Measurements from ENCODE around the gene PTPN22. TPM values are rescaled to one million over a fixed set of nuclear protein-coding genes. Genes with fewer than 3 reads are reported as not detected.
A peak's percentile ranks its signal among the peaks of the same experiment; 100 is the strongest.

PTPN22 gene
- total and polyA plus RNA-seq, 2 experiments from 2014 or later, result 0.86 to 1.6 TPM

DNA sequence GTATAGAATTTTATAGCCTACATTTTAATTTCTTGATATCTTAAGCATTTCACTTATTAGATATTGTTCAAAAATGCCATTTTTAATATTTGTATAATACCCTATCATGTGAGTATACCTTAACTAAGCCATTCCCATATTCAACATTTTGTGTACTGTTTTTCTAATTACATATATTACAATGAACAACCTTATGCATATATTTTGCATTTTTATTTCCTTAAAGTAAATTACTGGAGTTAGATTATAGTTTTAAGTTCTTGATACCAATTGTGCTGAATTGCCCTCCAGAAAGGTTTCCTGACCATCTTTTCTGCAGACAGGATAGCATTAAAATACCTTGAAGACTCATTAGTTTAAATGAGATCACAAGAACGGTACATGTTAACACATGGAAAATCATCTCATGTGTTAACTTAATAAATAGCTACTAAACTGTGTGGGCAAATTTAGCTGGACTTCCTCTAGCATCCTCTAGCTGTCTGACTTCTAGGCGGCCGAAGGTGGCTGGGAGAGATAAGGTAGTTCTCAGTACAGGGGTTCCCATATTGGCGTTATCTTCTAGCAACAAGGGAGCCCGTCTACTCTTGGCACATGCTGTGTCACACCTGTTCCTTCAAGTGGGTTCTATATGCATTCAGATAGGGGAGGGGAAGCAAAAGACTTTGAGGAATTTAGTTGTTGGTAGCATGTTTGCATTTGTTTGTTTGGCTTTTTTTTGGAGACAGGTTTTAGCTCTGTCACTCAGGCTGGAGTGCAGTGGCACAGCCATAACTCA is 42.6 kb upstream of the PTPN22 start:
- no peaks in the 10 kb centered on the region for H3K9me2 ChIP-seq (ENCODE audit: insufficient read depth)
- H2AFZ ChIP-seq, result no peak overlapping the region
- no peaks in the 10 kb centered on the region for H4K20me1 ChIP-seq (ENCODE audit: insufficient read depth)
- no peaks in the 10 kb centered on the region for H3K9me3 ChIP-seq (ENCODE audit: low read depth)
- peaks cover 10% of the 10 kb centered on the region for H3K4me1 ChIP-seq (ENCODE audit: insufficient read depth)
- peaks cover under 1% of the 10 kb centered on the region; the same call in 1 of the 2 replicates for H3K36me3 ChIP-seq (ENCODE audit: low read depth)
- H3K27me3 ChIP-seq (replicated peaks; ENCODE audit: insufficient read depth), result no peaks in the 10 kb centered on the region
- in situ Hi-C loops (cut with MboI), result no loop called here
- H3K4me2 ChIP-seq (ENCODE audit: unreplicated experiment), result no peak overlapping the region
- 97% methylated on average over 5 of the region's 5 CpGs for WGBS, 2 experiments (ENCODE audit: low coverage in 1 of 2, low lambda C conversion rate in 2 of 2, missing lambda C conversion rate in 2 of 2)
- H3K27ac ChIP-seq, result no peak overlapping the region
- H3K4me3 ChIP-seq, result no peak overlapping the region
- H3K79me2 ChIP-seq (ENCODE audit: insufficient read depth), result no peaks in the 10 kb centered on the region
- H3K9ac ChIP-seq, result no peak overlapping the region
- TF ChIP-seq EZH2 (IDR thresholded peaks at IDR 0.05; ENCODE audit: insufficient read depth, poor library complexity, severe bottlenecking) (no peak), EZH2phosphoT487 (IDR thresholded peaks at IDR 0.05; ENCODE audit: insufficient read depth, low read depth) (no peak)
- DNase-seq, result no peak
- H3F3A ChIP-seq (ENCODE audit: insufficient read depth), result 0 out of 2 replicates have a peak, but pooled peaks cover 7% of the 10 kb centered on the region

DNA sequence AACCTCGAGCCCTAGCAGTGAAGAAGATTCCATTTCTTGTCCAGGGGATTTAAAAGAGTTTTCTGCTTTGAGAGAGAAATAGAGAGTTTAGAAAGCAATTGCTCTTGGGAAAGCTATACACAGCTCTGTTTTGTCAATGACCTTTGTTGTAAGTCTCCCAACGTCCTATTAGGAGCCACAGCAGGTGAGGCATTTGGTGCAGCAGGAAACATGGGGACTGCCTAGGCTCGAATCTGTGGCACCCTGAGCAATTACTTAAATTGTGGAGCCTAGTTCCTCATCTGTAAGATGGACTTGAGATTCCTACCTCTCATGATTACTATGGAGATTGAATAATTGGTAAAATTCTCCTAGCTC is 41.8 kb upstream of the PTPN22 start:
- H3K27me3 ChIP-seq (replicated peaks; ENCODE audit: insufficient read depth), result no peaks in the 10 kb centered on the region
- H4K20me1 ChIP-seq (ENCODE audit: insufficient read depth), result no peaks in the 10 kb centered on the region
- H3K4me2 ChIP-seq (ENCODE audit: unreplicated experiment), result no peak overlapping the region
- peaks cover 10% of the 10 kb centered on the region for H3K4me1 ChIP-seq (ENCODE audit: insufficient read depth)
- no peaks in the 10 kb centered on the region for H3K9me3 ChIP-seq (ENCODE audit: low read depth)
- no peak overlapping the region; the same call in 1 of the 2 replicates for H3K27ac ChIP-seq
- DNase-seq, result no peak
- WGBS, 2 experiments (ENCODE audit: low coverage in 1 of 2, low lambda C conversion rate in 2 of 2, missing lambda C conversion rate in 2 of 2), result 67 to 72% methylated on average over 3 of the region's 3 CpGs
- no peaks in the 10 kb centered on the region for H3K9me2 ChIP-seq (ENCODE audit: insufficient read depth)
- peak overlapping the region; percentile 45; the same call in 1 of the 2 replicates for H2AFZ ChIP-seq
- H3K4me3 ChIP-seq, result no peak overlapping the region
- H3K9ac ChIP-seq, result no peak overlapping the region
- no peaks in the 10 kb centered on the region; the same call in 1 of the 2 replicates for H3K79me2 ChIP-seq (ENCODE audit: insufficient read depth)
- TF ChIP-seq EZH2 (IDR thresholded peaks at IDR 0.05; ENCODE audit: insufficient read depth, poor library complexity, severe bottlenecking), result no peak
- TF ChIP-seq EZH2phosphoT487 (IDR thresholded peaks at IDR 0.05; ENCODE audit: insufficient read depth, low read depth), result no peak
- 0 out of 2 replicates have a peak, but pooled peaks cover 7% of the 10 kb centered on the region for H3F3A ChIP-seq (ENCODE audit: insufficient read depth)
- in situ Hi-C loops (cut with MboI), result no loop called here
- peaks cover 5% of the 10 kb centered on the region; the same call in 1 of the 2 replicates for H3K36me3 ChIP-seq (ENCODE audit: low read depth)

DNA sequence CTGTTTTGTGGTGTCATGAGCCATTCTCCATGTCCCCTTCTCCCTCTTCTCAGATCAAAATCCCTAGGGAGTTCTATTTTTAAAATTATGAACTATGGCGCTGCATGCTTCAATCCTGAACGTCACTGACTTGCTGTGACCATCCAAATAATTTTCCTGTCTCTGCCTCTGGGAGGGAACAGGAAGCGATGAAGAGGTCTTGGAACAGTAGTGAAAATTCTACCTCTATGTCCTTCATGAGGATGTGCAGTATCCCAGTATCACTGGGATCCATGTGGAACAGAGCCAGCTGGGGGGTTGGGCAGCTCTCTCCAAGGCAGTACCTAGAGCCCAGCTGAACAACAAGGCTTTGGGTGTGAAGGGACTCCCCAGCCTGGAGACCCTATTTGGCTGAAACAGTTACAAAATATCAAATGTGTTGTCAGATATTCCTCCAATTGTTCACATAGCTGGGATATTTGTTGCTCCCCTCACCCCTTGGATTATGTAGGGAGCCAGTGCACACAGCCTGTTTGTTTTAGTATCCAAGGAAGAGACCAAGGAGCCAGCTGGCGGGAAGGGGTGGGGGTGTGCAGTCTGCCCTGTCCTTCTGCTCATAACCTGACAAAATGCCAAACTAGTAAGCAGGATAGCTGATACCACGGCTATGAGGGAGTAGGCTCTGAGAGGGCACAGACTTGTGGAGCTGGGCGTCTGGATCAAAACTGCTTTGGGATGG is 41.2 kb upstream of the PTPN22 start:
- Histone ChIP-seq H4K20me1 (ENCODE audit: insufficient read depth) (no peaks in the 10 kb centered on the region), H3K4me1 (ENCODE audit: insufficient read depth) (peaks cover 10% of the 10 kb centered on the region), H3K4me2 (ENCODE audit: unreplicated experiment) (peak overlapping the region; percentile 4)

DNA sequence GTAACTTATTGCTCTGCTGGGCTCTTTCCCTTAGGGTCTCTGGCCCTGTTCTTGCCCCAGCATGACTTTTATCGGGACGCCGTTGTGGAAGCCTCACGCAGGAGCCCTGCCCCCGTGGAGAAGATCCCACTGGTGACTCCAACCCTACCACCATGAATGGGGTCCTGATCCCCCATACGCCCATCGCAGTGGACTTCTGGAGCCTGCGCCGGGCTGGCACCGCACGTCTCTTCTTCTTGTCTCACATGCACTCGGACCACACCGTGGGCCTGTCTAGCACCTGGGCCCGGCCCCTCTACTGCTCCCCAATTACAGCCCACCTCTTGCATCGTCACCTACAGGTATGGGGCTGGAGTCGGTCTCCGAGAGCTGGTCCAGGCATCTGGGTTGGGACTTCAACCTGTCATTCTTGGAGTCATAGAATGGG is 33.9 kb upstream of the PTPN22 start:
- Histone ChIP-seq H3K27ac (peak overlapping the region; percentile 52), H3K9ac (peak overlapping the region; percentile 93), H3K4me2 (ENCODE audit: unreplicated experiment) (peak overlapping the region; percentile 97), H3K4me1 (ENCODE audit: insufficient read depth) (peaks cover 8% of the 10 kb centered on the region), H4K20me1 (ENCODE audit: insufficient read depth) (no peaks in the 10 kb centered on the region), H3K4me3 (peak overlapping the region; percentile 86), H3K9me2 (ENCODE audit: insufficient read depth) (no peaks in the 10 kb centered on the region), H2AFZ (peak overlapping the region; percentile 93), H3K36me3 (ENCODE audit: low read depth) (peaks cover 8% of the 10 kb centered on the region; the same call in 1 of the 2 replicates), H3K79me2 (ENCODE audit: insufficient read depth) (peaks cover 47% of the 10 kb centered on the region), H3K27me3 (replicated peaks; ENCODE audit: insufficient read depth) (no peaks in the 10 kb centered on the region), H3F3A (ENCODE audit: insufficient read depth) (peaks cover 10% of the 10 kb centered on the region), H3K9me3 (ENCODE audit: low read depth) (no peaks in the 10 kb centered on the region)
- in situ Hi-C loops (cut with MboI), result no loop called here
- WGBS, 2 experiments (ENCODE audit: low coverage in 1 of 2, low lambda C conversion rate in 2 of 2, missing lambda C conversion rate in 2 of 2), result 1 to 2% methylated on average over 17 of the region's 17 CpGs
- peak; percentile 23 for DNase-seq
- no peak for TF ChIP-seq EZH2phosphoT487 (IDR thresholded peaks at IDR 0.05; ENCODE audit: insufficient read depth, low read depth)
- no peak for TF ChIP-seq EZH2 (IDR thresholded peaks at IDR 0.05; ENCODE audit: insufficient read depth, poor library complexity, severe bottlenecking)

More for the DNA sequence above, 41.2 kb upstream of the PTPN22 start:
- Histone ChIP-seq H3K27me3 (replicated peaks; ENCODE audit: insufficient read depth) (no peaks in the 10 kb centered on the region), H3K79me2 (ENCODE audit: insufficient read depth) (no peaks in the 10 kb centered on the region; the same call in 1 of the 2 replicates), H3K36me3 (ENCODE audit: low read depth) (peaks cover 8% of the 10 kb centered on the region; the same call in 1 of the 2 replicates), H2AFZ (peak overlapping the region; percentile 45; the same call in 1 of the 2 replicates), H3K4me3 (no peak overlapping the region), H3K9ac (no peak overlapping the region), H3F3A (ENCODE audit: insufficient read depth) (0 out of 2 replicates have a peak, but pooled peaks cover 7% of the 10 kb centered on the region), H3K9me3 (ENCODE audit: low read depth) (no peaks in the 10 kb centered on the region), H3K9me2 (ENCODE audit: insufficient read depth) (no peaks in the 10 kb centered on the region), H3K27ac (no peak overlapping the region; the same call in 1 of the 2 replicates)
- no peak for TF ChIP-seq EZH2phosphoT487 (IDR thresholded peaks at IDR 0.05; ENCODE audit: insufficient read depth, low read depth)
- in situ Hi-C loops (cut with MboI), result no loop called here
- 65 to 75% methylated on average over 6 of the region's 6 CpGs for WGBS, 2 experiments (ENCODE audit: low coverage in 1 of 2, low lambda C conversion rate in 2 of 2, missing lambda C conversion rate in 2 of 2)
- peak; percentile 67 for DNase-seq

All from GM23248 (cell line).